ENCODE results near the gene PRDM5.

DNA sequence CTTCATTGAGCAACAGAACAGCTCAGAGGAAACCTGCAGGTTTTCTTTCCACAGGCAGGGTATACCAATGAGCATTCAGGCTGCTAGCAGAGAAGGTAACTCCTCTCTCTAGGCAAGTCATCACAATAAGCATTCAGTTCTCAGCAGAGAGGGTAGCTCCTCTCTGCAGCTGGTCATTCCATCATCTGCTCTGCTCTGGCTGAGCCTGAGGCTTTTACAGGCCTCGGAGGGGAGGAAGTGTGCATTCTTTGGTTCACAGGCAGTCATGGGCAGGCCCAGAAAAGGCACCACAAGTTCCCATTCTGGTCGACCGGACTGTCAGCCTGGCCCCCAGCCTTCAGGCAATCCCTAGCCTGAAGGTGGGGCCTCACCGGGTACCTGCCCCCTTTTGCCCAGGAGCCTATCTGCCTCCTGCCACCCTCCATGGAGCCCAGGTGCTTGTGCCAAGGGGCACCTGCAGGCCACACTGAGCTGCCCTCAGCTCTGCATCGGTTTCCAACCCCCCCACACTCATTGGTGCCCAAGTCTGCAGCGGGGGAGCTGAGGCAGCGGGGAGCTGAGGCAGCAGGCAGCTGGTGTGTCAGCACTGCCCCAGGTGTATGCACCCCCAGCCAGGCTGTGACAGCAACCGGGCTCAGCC is 83.1 kb downstream of the PRDM5 start:
- TF ChIP-seq EZH2 (IDR thresholded peaks at IDR 0.05; ENCODE audit: insufficient read depth, poor library complexity, severe bottlenecking) (no peak), EZH2phosphoT487 (IDR thresholded peaks at IDR 0.05; ENCODE audit: insufficient read depth, low read depth) (no peak)

All from GM23248 (cell line).